Measurements from ENCODE around the gene YAP1. TPM values are rescaled to one million over a fixed set of nuclear protein-coding genes. Genes with fewer than 3 reads are reported as not detected.
A peak's percentile ranks its signal among the peaks of the same experiment; 100 is the strongest.

YAP1 gene
- total and polyA plus RNA-seq, 8 donors, result 22.0 to 400 (median 64.4) TPM

GRCh38 chr11:102172127-102172848, 62.0 kb downstream of the YAP1 start:
- TF ChIP-seq POLR2AphosphoS5 (IDR thresholded peaks at IDR 0.05) (no peak), CTCF (IDR thresholded peaks at IDR 0.05) (no peak), POLR2A (IDR thresholded peaks at IDR 0.05) (no peak), EP300 (IDR thresholded peaks at IDR 0.05) (no peak)
- DNase-seq, result no peak
- peak overlapping the region in 4 of 5 donors; percentile 62 to 78 (median 71) for H3K27ac ChIP-seq
- 41 to 72% (median 49%) methylated on average over 4 to 6 of the region's 6 CpGs for WGBS, 5 donors
- H3K36me3 ChIP-seq, result peaks cover 0 to 16% (median 15%) of the 10 kb centered on the region in 4 donors
- H3K4me1 ChIP-seq, result peaks cover 0 to 46% (median 33%) of the 10 kb centered on the region in 4 donors
- H3K9me3 ChIP-seq, result no peaks in the 10 kb centered on the region
- no peaks in the 10 kb centered on the region for H3K27me3 ChIP-seq
- intact Hi-C loops (cut with DNase I; ENCODE audit: low total_unique reads), result no loop called here
- H3K4me3 ChIP-seq, result no peak overlapping the region

GRCh38 chr11:102177126-102177525, 66.9 kb downstream of the YAP1 start:
- Histone ChIP-seq H3K27ac (peak overlapping the region in 4 of 5 donors; percentile 71 to 86 (median 82)), H3K27me3 (no peaks in the 10 kb centered on the region), H3K4me3 (no peak overlapping the region), H3K36me3 (peaks cover 0 to 23% (median 15%) of the 10 kb centered on the region in 4 donors), H3K4me1 (peaks cover 6 to 32% (median 17%) of the 10 kb centered on the region in 4 donors), H3K9me3 (no peaks in the 10 kb centered on the region)
- 90 to 98% (median 96%) methylated on average over 2 of the region's 2 CpGs for WGBS, 5 donors
- no peak for DNase-seq
- intact Hi-C loops (cut with DNase I; ENCODE audit: low total_unique reads), result no loop called here
- no peak for TF ChIP-seq EP300 (IDR thresholded peaks at IDR 0.05)
- TF ChIP-seq POLR2AphosphoS5 (IDR thresholded peaks at IDR 0.05), result no peak
- TF ChIP-seq CTCF (IDR thresholded peaks at IDR 0.05), result no peak
- TF ChIP-seq POLR2A (IDR thresholded peaks at IDR 0.05), result no peak

DNA sequence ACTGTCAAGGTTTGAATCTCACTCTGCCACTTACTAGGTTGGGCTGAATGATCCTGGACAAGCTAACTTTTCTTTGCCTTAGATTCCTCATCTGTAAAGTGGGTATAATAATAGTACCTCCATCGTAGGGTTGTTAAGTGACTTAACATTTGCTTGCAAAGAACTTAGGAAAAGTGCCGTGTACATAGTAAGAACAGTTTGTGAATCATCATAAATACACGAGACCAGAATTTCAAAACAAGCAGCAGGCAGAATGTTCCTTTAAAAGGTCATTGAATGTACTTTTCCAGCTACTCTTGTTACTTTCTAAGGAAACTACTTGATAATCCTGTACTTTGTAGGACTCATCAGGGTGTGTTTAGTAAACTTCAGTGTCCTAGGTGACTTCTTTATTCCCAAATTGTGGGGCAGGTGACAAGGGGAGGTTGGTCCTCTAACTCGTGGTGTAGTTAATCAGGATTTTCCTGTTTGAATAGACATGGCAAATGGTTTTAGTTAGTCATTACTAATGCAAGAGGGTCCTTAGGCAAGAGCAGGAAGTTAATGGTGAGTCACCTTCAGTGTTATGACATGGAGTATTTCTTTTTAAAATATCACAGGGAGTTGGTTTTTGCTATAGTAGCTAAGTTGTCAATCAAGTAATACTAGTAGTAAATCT, 67.9 kb downstream of the YAP1 start:
- DNase-seq, result peak in 1 of 2 donors; percentile 81
- Histone ChIP-seq H3K36me3 (peaks cover 0 to 23% (median 15%) of the 10 kb centered on the region in 4 donors), H3K4me3 (no peak overlapping the region), H3K4me1 (peaks cover 6 to 23% (median 13%) of the 10 kb centered on the region in 4 donors), H3K9me3 (no peaks in the 10 kb centered on the region), H3K27me3 (no peaks in the 10 kb centered on the region), H3K27ac (peak overlapping the region in 4 of 5 donors; percentile 71 to 86 (median 82))
- peak; percentile 29 to 91 (median 59) for TF ChIP-seq POLR2AphosphoS5 (IDR thresholded peaks at IDR 0.05)
- no peak for TF ChIP-seq POLR2A (IDR thresholded peaks at IDR 0.05)
- TF ChIP-seq EP300 (IDR thresholded peaks at IDR 0.05), result no peak
- TF ChIP-seq CTCF (IDR thresholded peaks at IDR 0.05), result no peak
- intact Hi-C loops (cut with DNase I; ENCODE audit: low total_unique reads), result no loop called here
- WGBS, 5 donors, result 36 to 46% (median 41%) methylated on average over 4 of the region's 4 CpGs

- peaks cover 6 to 25% (median 12%) of the 10 kb centered on the region in 4 donors for H3K4me1 ChIP-seq
- no peak for DNase-seq
- H3K9me3 ChIP-seq, result no peaks in the 10 kb centered on the region
- intact Hi-C loops (cut with DNase I; ENCODE audit: low total_unique reads), result no loop called here
- WGBS, 5 donors, result 87 to 93% (median 89%) methylated on average over 4 of the region's 4 CpGs
- H3K27ac ChIP-seq, result peak overlapping the region in 4 of 5 donors; percentile 71 to 86 (median 82)
- peaks cover 0 to 21% (median 12%) of the 10 kb centered on the region in 4 donors for H3K36me3 ChIP-seq
- no peak for TF ChIP-seq EP300 (IDR thresholded peaks at IDR 0.05)
- TF ChIP-seq CTCF (IDR thresholded peaks at IDR 0.05), result no peak
- no peaks in the 10 kb centered on the region for H3K27me3 ChIP-seq
- H3K4me3 ChIP-seq, result no peak overlapping the region
These were observed 69.1 kb downstream of the YAP1 start for GRCh38 chr11:102179371-102179770.
